ENCODE data around the gene PATL2. TPM values are rescaled to one million over a fixed set of nuclear protein-coding genes. Genes with fewer than 3 reads are reported as not detected.
A peak's percentile ranks its signal among the peaks of the same experiment; 100 is the strongest.
"Not testable (repeated sequence)": the region's sequence is repeated elsewhere in the genome, so short reads cannot be mapped to it uniquely, and the experiment has no call there.

PATL2 gene
- total RNA-seq, 2 experiments from 2014 or later: 55.2 TPM

DNA sequence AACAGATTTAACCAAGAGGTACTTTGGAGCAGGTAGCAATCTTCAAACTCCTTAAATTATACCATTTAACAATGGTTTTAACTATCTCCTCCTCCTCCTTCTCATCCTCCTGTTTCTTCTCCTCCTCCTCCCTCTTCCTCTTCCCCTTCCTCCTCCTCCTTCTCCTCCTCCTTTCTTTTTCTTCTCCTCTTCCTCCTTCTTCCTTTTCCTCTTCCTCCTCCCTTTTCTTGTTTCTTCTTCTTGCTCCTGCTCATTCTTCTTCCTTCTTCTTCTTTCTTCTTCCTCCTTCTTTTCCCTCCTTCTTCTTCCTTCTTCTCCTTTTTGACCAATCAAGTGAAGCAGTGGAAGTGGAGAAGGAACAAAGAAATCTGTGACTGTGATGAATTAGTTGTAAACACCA, 14.1 kb downstream of the PATL2 start:
- Mint-ChIP-seq H3K36me3 (peaks cover 22% of the 10 kb centered on the region), H3K4me1 (peaks cover 20% of the 10 kb centered on the region), H3K27ac (no peak overlapping the region), H3K27me3 (no peaks in the 10 kb centered on the region), H3K4me3 (no peak overlapping the region), H3K9me3 (peaks cover 12% of the 10 kb centered on the region)
- no peak for ATAC-seq (ENCODE audit: low read depth)
- POLR2A ChIA-PET: interaction anchor here (1.7 to 3.7 kb wide), 2 partner anchors 14 to 34 kb away, joined by 5 to 10 read pairs; partner anchors contain the start of genes B2M, PATL2 and SPG11
- no peak for DNase-seq

DNA sequence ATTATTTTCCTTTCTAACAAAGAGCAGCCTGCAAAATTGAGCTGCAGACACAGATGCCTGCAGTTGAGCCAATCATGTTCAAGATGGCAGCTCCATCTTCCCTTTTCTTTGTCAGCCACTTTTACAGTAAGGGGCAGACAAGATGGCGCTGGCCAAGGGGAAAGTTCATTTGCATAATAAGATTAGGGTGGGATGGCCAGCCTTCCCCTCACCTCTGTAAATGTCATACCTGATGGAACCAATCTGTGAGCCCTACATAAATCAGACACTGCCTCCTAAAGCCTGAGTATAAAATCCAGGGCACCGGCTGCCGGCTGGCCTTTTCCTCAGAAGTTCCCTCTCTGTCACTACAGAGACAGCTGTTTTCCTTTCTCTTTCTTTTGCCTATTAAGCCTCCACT, 15.8 kb downstream of the PATL2 start:
- DNase-seq (no peak), ATAC-seq (ENCODE audit: low read depth) (no peak)
- Mint-ChIP-seq H3K27ac (no peak overlapping the region), H3K4me3 (no peak overlapping the region), H3K27me3 (no peaks in the 10 kb centered on the region), H3K9me3 (peaks cover 1% of the 10 kb centered on the region), H3K4me1 (peaks cover 16% of the 10 kb centered on the region), H3K36me3 (peaks cover 10% of the 10 kb centered on the region)
- POLR2A ChIA-PET: interaction anchor here (1.1 to 1.9 kb wide), 2 partner anchors 16 to 18 kb away, joined by 5 read pairs; partner anchors contain the start of genes B2M and PATL2

DNA sequence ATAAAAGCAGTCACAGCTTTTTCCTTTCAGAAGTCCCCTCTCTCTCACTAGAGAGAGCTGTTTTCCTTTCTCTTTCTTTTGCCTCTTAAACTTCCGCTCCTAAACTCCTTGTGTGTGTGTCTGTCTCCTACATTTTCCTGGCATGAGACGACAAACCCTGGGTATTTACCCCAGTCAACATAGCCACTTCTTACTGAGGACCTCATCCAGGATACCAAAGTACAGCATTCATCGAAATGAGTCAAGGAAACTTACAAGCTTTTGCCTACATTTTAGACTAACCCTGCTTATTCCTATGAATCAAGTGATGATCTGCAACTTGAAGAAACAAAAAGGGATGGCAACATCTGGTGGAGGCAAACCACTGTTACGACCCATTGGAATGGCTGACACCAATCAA, 16.7 kb downstream of the PATL2 start:
- Mint-ChIP-seq H3K27me3 (no peaks in the 10 kb centered on the region), H3K4me1 (peaks cover 20% of the 10 kb centered on the region), H3K9me3 (peaks cover under 1% of the 10 kb centered on the region), H3K4me3 (no peak overlapping the region), H3K27ac (no peak overlapping the region), H3K36me3 (peaks cover 8% of the 10 kb centered on the region)
- POLR2A ChIA-PET: interaction anchor here (1.1 to 1.9 kb wide), 4 partner anchors 11 to 28 kb away, joined by 3 to 5 read pairs (median 4); partner anchors contain the start of genes B2M and PATL2
- no peak for DNase-seq
- ATAC-seq (ENCODE audit: low read depth): no peak

DNA sequence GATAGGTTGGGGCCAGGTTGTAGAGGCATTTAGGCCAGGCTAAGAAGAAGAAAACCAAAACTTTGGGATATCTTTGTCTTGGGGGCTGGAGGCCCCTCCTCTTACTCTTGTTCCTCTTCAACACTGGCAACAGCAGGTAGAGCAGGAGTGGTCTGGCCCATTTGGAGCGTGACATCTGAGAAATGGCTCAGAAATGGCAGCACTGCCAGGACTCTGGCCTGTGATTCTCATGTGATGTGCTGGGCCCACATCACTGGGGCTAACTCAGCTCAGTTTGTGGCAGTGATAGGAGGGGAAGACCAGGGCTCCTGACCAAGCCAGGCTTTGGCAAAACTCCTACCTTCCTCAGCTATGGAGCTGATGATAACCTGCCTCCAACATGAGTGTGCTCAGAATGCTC, 18.5 kb downstream of the PATL2 start:
- Mint-ChIP-seq H3K27ac (no peak overlapping the region), H3K4me1 (peaks cover 30% of the 10 kb centered on the region), H3K9me3 (peaks cover 9% of the 10 kb centered on the region), H3K4me3 (no peak overlapping the region), H3K27me3 (no peaks in the 10 kb centered on the region), H3K36me3 (peaks cover 19% of the 10 kb centered on the region)
- DNase-seq (no peak), ATAC-seq (ENCODE audit: low read depth) (no peak)
- POLR2A ChIA-PET: interaction anchor here (0.9 to 6.0 kb wide), 3 partner anchors 15 to 27 kb away, joined by 4 to 61 read pairs (median 61); partner anchors contain the start of genes B2M, PATL2 and SPG11

DNA sequence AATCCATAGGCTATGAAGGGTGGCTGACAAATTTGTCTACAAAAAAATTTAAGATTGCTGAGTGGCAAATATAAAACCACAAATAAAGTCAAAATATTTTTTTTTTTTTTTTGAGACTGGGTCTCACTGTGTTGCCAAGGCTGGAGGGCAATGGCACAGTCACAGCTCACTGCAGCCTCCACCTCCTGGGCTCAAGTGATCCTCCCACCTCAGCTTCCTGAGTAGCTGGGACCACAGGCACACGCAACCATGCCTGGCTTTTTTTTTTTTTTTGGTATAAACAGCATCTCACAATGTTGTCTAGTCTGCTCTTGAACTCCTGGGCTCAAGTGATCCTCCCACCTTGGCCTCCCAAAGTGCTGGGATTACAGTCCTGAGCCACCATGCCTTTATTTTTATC, 20.9 kb downstream of the PATL2 start:
- not testable (repeated sequence) for H3K27me3 Mint-ChIP-seq, DNase-seq
- POLR2A ChIA-PET: interaction anchor here (0.6 to 6.0 kb wide), 9 partner anchors 11 to 477 kb away, joined by 3 to 61 read pairs (median 4); partner anchors contain the start of genes B2M, PATL2 and SPG11
- peak overlapping the region; percentile 73 for H3K27ac Mint-ChIP-seq
- ATAC-seq (ENCODE audit: low read depth): peak; percentile 87
- peaks cover 15% of the 10 kb centered on the region for H3K9me3 Mint-ChIP-seq
- peaks cover 31% of the 10 kb centered on the region for H3K36me3 Mint-ChIP-seq
- H3K4me3 Mint-ChIP-seq: peak overlapping the region; percentile 29
- H3K4me1 Mint-ChIP-seq: peaks cover 37% of the 10 kb centered on the region

DNA sequence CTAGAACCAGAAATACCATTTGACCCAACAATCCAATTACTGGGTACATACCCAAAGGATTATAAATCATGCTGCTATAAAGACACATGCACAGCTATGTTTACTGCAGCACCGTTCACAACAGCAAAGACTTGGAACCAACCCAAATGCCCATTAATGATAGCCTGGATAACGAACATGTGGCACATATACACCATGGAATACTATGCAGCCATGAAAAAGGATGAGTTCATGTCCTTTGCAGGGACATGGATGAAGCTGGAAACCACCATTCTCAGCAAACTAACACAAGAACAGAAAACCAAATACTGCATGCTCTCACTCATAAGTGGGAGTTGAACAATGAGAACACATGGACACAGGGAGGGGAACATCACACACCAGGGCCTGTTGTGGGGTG, 21.8 kb downstream of the PATL2 start:
- H3K27ac Mint-ChIP-seq: peak overlapping the region; percentile 75
- DNase-seq; H3K27me3 Mint-ChIP-seq; H3K4me3 Mint-ChIP-seq; ATAC-seq (ENCODE audit: low read depth): not testable (repeated sequence)
- POLR2A ChIA-PET: interaction anchor here (0.7 to 6.0 kb wide), 5 partner anchors 12 to 401 kb away, joined by 3 to 61 read pairs (median 4); partner anchors contain the start of genes B2M, GOLM2, PATL2 and SPG11
- peaks cover 18% of the 10 kb centered on the region for H3K9me3 Mint-ChIP-seq
- peaks cover 32% of the 10 kb centered on the region for H3K36me3 Mint-ChIP-seq
- peaks cover 36% of the 10 kb centered on the region for H3K4me1 Mint-ChIP-seq

DNA sequence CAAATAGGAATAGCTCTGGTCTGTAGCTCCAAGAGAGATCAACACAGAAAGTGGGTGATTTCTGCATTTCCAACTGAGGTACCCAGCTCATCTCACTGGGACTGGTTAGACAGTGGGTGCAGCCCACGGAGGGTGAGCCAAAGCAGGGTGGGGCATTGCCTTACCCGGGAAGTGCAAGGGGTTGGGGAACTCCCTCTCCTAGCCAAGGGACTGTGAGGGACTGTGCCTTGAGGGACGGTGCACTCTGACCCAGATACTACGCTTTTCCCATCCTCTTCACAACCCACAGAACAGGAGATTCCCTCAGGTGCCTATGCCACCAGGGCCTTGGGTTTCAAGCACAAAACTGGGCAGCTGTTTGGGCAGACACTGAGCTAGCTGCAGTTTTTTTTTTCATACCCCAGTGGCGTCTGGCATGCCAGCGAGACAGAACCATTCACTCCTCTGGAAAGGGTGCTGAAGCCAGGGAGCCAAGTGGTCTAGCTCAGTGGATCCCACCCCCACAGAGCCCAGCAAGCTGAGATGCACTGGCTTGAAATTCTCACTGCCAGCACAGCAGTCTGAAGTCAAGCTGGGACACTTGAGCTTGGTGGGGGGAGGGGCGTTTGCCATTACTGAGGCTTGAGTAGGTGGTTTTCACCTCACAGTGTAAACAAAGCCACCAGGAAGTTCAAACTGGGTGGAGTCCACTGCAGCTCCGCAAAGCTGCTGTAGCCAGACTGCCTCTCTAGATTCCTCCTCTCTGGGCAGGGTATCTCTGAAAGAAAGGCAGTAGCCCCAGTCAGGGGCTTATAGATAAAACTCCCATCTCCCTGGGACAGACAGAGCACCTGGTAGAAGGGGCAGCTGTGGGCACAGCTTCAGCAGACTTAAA, 28.1 kb downstream of the PATL2 start:
- peaks cover 11% of the 10 kb centered on the region for H3K9me3 Mint-ChIP-seq
- POLR2A ChIA-PET: interaction anchor here (1.0 to 11.3 kb wide), 10 partner anchors 9 to 55 kb away, joined by 3 to 427 read pairs (median 7); partner anchors contain the start of genes B2M, PATL2, SPG11 and TRIM69
- not testable (repeated sequence) for H3K27me3 Mint-ChIP-seq
- ATAC-seq (ENCODE audit: low read depth) (peak; percentile 63), DNase-seq (peak; percentile 77)
- peaks cover 69% of the 10 kb centered on the region for H3K4me1 Mint-ChIP-seq
- peak overlapping the region; percentile 88 for H3K27ac Mint-ChIP-seq
- H3K36me3 Mint-ChIP-seq: peaks cover 43% of the 10 kb centered on the region
- peak overlapping the region; percentile 72 for H3K4me3 Mint-ChIP-seq

DNA sequence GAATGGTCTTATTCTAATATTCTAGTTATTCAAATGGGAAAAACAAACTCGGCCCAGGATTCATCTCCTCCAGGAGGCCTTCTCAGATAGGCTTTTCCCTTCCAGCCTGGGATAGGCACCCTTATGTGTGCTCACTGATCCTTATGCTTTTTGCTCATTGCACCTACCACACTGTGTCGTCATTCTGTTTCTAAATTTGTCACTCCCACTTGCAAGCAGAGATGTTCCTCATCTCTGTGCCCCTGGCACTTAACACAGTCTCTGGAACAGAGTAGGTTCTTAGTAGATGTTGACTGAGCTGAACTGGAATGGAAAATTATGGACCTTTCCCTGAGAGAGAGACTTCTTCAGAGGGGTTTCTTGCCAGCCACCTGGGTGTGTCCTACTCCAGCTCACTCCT, 28.9 kb downstream of the PATL2 start:
- Mint-ChIP-seq H3K36me3 (peaks cover 37% of the 10 kb centered on the region), H3K27me3 (no peaks in the 10 kb centered on the region), H3K9me3 (peaks cover 7% of the 10 kb centered on the region), H3K27ac (peak overlapping the region; percentile 88), H3K4me3 (peak overlapping the region; percentile 72), H3K4me1 (peaks cover 69% of the 10 kb centered on the region)
- no peak for ATAC-seq (ENCODE audit: low read depth)
- DNase-seq: no peak
- POLR2A ChIA-PET: interaction anchor here (1.0 to 11.3 kb wide), 8 partner anchors 10 to 56 kb away, joined by 3 to 427 read pairs (median 12); partner anchors contain the start of genes B2M, PATL2, SPG11 and TRIM69

DNA sequence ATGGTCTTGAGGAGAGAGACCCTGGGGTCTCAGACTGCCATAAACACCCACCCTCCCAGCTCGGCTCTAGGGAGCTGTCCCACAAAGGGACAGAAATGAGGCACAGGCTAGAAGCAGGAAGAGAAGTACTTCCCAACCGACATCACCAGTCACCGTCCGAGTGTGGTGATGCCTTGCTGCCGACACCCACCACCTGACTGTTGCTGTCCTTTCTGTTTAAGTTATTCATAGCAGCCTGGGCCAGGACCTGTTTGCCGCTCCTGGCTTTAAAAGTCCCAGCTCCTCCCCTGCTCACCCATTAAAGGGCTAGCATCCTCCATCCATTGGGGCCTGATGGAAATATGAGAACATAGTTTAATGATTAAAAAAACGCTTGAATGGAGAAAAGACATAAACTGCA, 34.4 kb downstream of the PATL2 start:
- peak overlapping the region; percentile 73 for H3K4me3 Mint-ChIP-seq
- H3K9me3 Mint-ChIP-seq: no peaks in the 10 kb centered on the region
- POLR2A ChIA-PET: interaction anchor here (1.2 to 11.3 kb wide), 11 partner anchors 7 to 60 kb away, joined by 3 to 427 read pairs (median 9); partner anchors contain the start of genes B2M, PATL2, SPG11 and TRIM69
- H3K27ac Mint-ChIP-seq: peak overlapping the region; percentile 85
- DNase-seq (no peak), ATAC-seq (ENCODE audit: low read depth) (peak; percentile 45)
- H3K4me1 Mint-ChIP-seq: peaks cover 61% of the 10 kb centered on the region
- H3K36me3 Mint-ChIP-seq: peaks cover 22% of the 10 kb centered on the region
- no peaks in the 10 kb centered on the region for H3K27me3 Mint-ChIP-seq

DNA sequence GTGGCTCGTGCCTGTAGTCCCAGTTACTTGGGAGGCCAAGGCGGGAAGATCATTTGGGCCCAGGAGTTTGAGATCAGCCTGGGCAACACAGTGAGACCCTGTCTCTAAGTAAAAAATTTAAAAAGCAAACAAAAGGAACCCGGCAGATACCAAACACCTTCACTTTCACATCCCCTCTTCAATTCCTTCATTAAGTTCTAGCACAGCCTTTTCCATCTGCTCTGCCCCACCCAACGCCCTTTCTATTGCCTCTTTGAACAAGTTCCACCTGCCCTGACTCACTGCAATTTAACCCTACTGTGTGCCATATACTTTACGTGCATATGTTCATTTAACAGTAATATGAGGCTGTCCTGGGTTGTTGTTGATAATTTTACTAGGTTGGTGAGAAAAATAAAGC, 35.2 kb downstream of the PATL2 start:
- POLR2A ChIA-PET: interaction anchor here (2.9 to 17.5 kb wide), 5 partner anchors 11 to 53 kb away, joined by 17 to 1234 read pairs (median 150); partner anchors contain the start of genes B2M, PATL2 and SPG11

DNA sequence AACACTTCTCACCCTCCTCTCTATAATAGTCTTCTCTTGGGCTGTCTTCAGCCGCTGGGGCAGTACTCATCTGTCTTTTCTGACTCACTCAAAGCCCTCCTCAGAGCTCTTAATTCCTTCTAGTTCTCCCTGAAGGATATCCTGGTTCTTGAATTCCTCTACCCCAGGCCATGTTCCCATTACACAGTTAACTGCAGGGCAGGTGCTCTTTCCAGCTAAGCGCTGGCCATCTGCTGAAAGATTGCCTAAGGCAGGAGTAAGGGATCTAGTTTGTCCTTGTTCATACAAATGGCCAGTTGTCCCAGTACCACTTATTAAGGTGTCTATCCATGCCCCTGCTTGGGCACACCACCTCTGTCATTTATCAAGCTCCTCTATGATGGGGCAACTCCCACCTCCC, 37.5 kb downstream of the PATL2 start:
- POLR2A ChIA-PET: interaction anchor here (1.0 to 17.5 kb wide), 6 partner anchors 9 to 55 kb away, joined by 3 to 1234 read pairs (median 11); partner anchors contain the start of genes B2M, PATL2 and SPG11
- ATAC-seq (ENCODE audit: low read depth) (no peak), DNase-seq (no peak)
- Mint-ChIP-seq H3K4me3 (no peak overlapping the region), H3K36me3 (peaks cover 10% of the 10 kb centered on the region), H3K27me3 (no peaks in the 10 kb centered on the region), H3K4me1 (peaks cover 58% of the 10 kb centered on the region), H3K27ac (no peak overlapping the region), H3K9me3 (no peaks in the 10 kb centered on the region)

More for the DNA sequence above, 35.2 kb downstream of the PATL2 start:
- no peaks in the 10 kb centered on the region for H3K27me3 Mint-ChIP-seq
- no peaks in the 10 kb centered on the region for H3K9me3 Mint-ChIP-seq
- peaks cover 61% of the 10 kb centered on the region for H3K4me1 Mint-ChIP-seq
- H3K36me3 Mint-ChIP-seq: peaks cover 18% of the 10 kb centered on the region
- ATAC-seq (ENCODE audit: low read depth) (peak; percentile 12), DNase-seq (no peak)
- H3K4me3 Mint-ChIP-seq: peak overlapping the region; percentile 73
- H3K27ac Mint-ChIP-seq: peak overlapping the region; percentile 85

DNA sequence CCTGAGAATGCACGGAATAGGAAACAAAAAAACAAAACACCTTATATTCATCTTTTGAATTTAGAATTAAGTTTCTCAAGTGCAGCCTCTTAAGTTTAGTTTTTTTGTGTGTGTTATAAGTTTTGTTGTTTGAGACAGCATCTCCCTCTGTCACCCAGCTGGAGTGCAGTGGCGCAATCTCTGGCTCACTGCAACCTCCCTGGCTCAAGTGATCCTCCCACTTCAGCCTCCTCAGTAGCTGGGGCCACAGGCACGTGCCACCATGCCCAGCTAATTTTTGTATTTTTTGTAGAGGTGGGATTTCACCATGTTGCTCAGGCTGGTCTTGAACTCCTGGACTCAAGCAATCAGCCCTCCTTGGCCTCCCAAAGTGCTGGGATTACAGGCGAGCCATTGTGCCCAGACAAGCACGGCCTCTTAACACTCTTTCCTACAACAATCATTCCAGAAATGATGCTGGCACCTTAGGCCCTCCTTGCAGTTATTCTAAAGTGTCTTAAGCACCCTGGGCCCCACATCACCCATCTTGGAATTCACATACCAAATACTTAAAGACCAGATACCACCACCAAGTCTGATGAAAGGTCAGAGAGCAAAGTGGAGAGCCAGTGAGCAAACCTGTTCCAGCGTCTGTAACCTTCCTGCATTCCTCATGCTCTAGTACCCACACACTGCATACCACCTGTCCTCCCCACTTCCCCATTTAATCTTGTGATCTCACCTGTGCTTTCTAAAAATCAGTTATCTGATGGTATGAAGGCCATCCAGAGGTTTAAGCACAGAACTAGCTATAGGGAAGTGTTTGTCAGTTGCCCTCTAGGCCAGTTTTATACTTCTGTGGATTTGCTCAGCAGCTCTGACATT, 40.8 kb downstream of the PATL2 start:
- peaks cover 54% of the 10 kb centered on the region for H3K4me1 Mint-ChIP-seq
- no peak for DNase-seq
- H3K4me3 Mint-ChIP-seq: no peak overlapping the region
- POLR2A ChIA-PET: interaction anchor here (0.9 to 17.5 kb wide), 5 partner anchors 8 to 61 kb away, joined by 3 to 1234 read pairs (median 15); partner anchors contain the start of genes B2M, PATL2 and TRIM69
- no peaks in the 10 kb centered on the region for H3K9me3 Mint-ChIP-seq
- H3K36me3 Mint-ChIP-seq: peaks cover 6% of the 10 kb centered on the region
- no peaks in the 10 kb centered on the region for H3K27me3 Mint-ChIP-seq
- H3K27ac Mint-ChIP-seq: peak overlapping the region; percentile 9
- ATAC-seq (ENCODE audit: low read depth): no peak
